Astrocyte (in vitro differentiated cells and primary cell): ENCODE measurements around the gene PSMA2. TPM values are rescaled to one million over a fixed set of nuclear protein-coding genes. Genes with fewer than 3 reads are reported as not detected.

Experiments
- DNase-seq: peaks from one replicate; pipeline ENCODE4 v3.0.0-alpha.2; 2010; ENCODE audit warnings: low read depth
- FAIRE-seq: peaks from 2 replicates; lab custom pipeline; 2011; peaks lifted over from hg19 to GRCh38; lab: Jason Lieb, UNC
- H2AFZ ChIP-seq: 2 replicates; pipeline ENCODE4 v1.6.0; 2012; ENCODE audit warnings: low read depth, low read length, inconsistent platforms
- H3K27ac ChIP-seq: 2 replicates; pipeline ENCODE4 v1.5.1; 2011; ENCODE audit warnings: low read depth, low read length, inconsistent platforms
- H3K27me3 ChIP-seq: 2 replicates; pipeline ENCODE4 v1.6.0; 2011; ENCODE audit warnings: low read length, inconsistent platforms; ENCODE audit not compliant: insufficient read depth
- H3K36me3 ChIP-seq: 2 replicates; pipeline ENCODE4 v1.5.1; 2011; ENCODE audit warnings: low read length, inconsistent platforms; ENCODE audit not compliant: insufficient read depth
- H3K4me1 ChIP-seq: 2 replicates; pipeline ENCODE4 v1.5.1; 2011; ENCODE audit warnings: low read length, inconsistent platforms; ENCODE audit not compliant: insufficient read depth
- H3K4me2 ChIP-seq: 2 replicates; pipeline ENCODE4 v1.6.0; 2012; ENCODE audit warnings: low read length, inconsistent platforms
- H3K4me3 ChIP-seq: 2 replicates; pipeline ENCODE4 v1.5.1; 2011; ENCODE audit warnings: low read depth, mild to moderate bottlenecking, low read length, inconsistent platforms; ENCODE audit not compliant: insufficient read depth
- H3K79me2 ChIP-seq: 2 replicates; pipeline ENCODE4 v1.6.0; 2012; ENCODE audit warnings: mild to moderate bottlenecking, low read length, inconsistent platforms; ENCODE audit not compliant: insufficient read depth
- H3K9ac ChIP-seq: 2 replicates; pipeline ENCODE4 v1.6.0; 2012; ENCODE audit warnings: mild to moderate bottlenecking, low read length, inconsistent platforms
- H3K9me3 ChIP-seq: 2 replicates; pipeline ENCODE4 v1.5.1; 2012; ENCODE audit warnings: low read depth, mild to moderate bottlenecking, low read length, inconsistent platforms; ENCODE audit not compliant: insufficient read depth
- H4K20me1 ChIP-seq: 2 replicates; pipeline ENCODE4 v1.6.0; 2012; ENCODE audit warnings: low read length, inconsistent platforms; ENCODE audit not compliant: insufficient read depth
- H3K27ac Mint-ChIP-seq: one replicate; pipeline ENCODE4 v1.8.0; 2021; ENCODE audit warnings: mild to moderate bottlenecking, mixed read lengths; ENCODE audit not compliant: unreplicated experiment
- H3K27me3 Mint-ChIP-seq: one replicate; pipeline ENCODE4 v1.8.0; 2021; ENCODE audit warnings: low read depth, mixed read lengths; ENCODE audit not compliant: unreplicated experiment
- H3K36me3 Mint-ChIP-seq: one replicate; pipeline ENCODE4 v1.8.0; 2021; ENCODE audit warnings: low read depth, mixed read lengths; ENCODE audit not compliant: unreplicated experiment
- H3K4me1 Mint-ChIP-seq: one replicate; pipeline ENCODE4 v1.8.0; 2021; ENCODE audit warnings: low read depth, mixed read lengths; ENCODE audit not compliant: unreplicated experiment
- H3K4me3 Mint-ChIP-seq: one replicate; pipeline ENCODE4 v1.8.0; 2021; ENCODE audit warnings: mild to moderate bottlenecking, moderate library complexity, mixed read lengths; ENCODE audit not compliant: unreplicated experiment
- H3K9me3 Mint-ChIP-seq: one replicate; pipeline ENCODE4 v1.8.0; 2021; ENCODE audit warnings: mild to moderate bottlenecking, mixed read lengths; ENCODE audit not compliant: unreplicated experiment
- EZH2 ChIP-seq: IDR thresholded peaks from 2 replicates; pipeline ENCODE4 v1.6.1; 2012; ENCODE audit warnings: mild to moderate bottlenecking, low read length, inconsistent platforms; ENCODE audit not compliant: insufficient read depth
- total RNA-seq: library from RNA; stranded (reverse); gene quantifications from 2 replicates; pipeline ENCODE4 v1.2.1, GENCODE V29; 2021
- TF ChIP-seq, protein P1 (sequence below): IDR thresholded peaks from 2 replicates; pipeline ENCODE4 v1.5.1; 2011; ENCODE audit warnings: low read depth, mild to moderate bottlenecking, inconsistent platforms, low read length, moderate library complexity; ENCODE audit not compliant: insufficient read depth

Gene PSMA2
- total RNA-seq, 1 donor from 2014 or later: 119 TPM

DNA sequence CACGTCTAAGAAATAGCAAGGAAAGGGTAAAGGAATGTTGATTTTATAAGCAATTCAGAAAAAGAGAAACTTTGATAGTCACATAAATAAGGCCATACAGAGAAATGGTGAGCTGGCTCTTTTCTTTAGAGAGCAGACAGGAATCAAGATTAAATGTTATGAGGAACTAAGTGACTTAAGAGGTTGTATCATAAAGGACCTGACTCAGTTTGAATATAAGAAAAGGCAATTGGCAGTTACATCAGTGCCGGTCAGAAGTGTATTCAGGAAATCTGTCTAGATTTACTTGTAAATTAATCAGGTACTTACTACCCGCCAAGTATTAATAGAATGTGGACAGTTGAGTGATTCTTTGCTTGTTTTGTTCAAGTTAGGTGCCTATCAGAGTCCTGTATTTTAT, 2.3 kb upstream of the PSMA2 start:
- Mint-ChIP-seq H3K9me3 (no peaks in the 10 kb centered on the region), H3K27ac (peak overlapping the region; percentile 62), H3K4me1 (peaks cover 9% of the 10 kb centered on the region), H3K27me3 (no peaks in the 10 kb centered on the region), H3K4me3 (peak overlapping the region; percentile 100), H3K36me3 (peaks cover 2% of the 10 kb centered on the region)
- no peak for TF ChIP-seq EZH2
- FAIRE-seq: no peak
- peaks cover 68% of the 10 kb centered on the region for H3K79me2 ChIP-seq
- no peak overlapping the region for H3K27ac ChIP-seq
- no peak overlapping the region for H3K4me3 ChIP-seq
- H3K9ac ChIP-seq: no peak overlapping the region
- H2AFZ ChIP-seq: no peak overlapping the region
- H3K9me3 ChIP-seq: no peaks in the 10 kb centered on the region
- H4K20me1 ChIP-seq: peaks cover 45% of the 10 kb centered on the region
- H3K4me2 ChIP-seq: peak overlapping the region; percentile 87
- H3K36me3 ChIP-seq: peaks cover 27% of the 10 kb centered on the region
- H3K4me1 ChIP-seq: peaks cover 8% of the 10 kb centered on the region
- no peaks in the 10 kb centered on the region for H3K27me3 ChIP-seq
- no peak for DNase-seq

DNA sequence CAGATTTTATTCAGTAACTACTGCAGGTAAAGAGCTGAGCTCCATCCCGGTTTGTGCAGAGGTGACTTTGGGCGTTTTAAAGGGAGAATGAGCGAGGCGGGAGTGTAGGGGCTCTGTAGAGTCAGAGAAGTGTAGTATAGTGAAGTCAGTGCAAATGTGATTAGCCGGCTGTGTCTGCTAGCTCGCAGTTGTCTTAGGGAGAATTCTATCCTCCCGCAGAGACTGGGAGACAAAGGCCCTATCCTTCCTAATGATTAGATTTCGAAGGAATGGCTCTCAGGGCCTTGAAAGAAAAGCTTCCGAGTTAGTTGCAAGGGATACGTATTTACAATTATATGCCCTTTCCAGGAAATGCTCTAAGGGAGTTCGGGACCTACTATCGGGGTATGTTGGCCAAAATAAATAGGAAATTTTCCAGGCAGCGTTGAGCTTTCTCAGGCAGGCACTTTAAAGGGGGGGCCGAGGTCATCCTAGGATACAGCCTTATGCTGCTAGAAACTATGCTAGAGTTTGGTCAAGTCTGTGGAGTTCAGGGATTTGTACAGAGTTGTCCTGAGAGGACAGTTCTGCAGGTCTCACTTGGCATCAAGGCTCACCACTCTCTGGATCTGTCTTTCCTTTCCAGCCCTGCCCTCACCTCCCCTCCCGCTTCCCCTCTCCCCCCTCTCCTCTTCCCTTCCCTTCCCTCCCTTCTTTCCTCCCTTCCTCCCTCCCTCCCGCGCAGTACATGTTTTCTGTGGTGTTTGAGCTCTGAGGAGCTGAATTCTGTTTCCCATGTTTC, 1.0 kb upstream of the PSMA2 start:
- H3K27ac Mint-ChIP-seq: peak overlapping the region; percentile 96
- Histone ChIP-seq H3K27me3 (no peaks in the 10 kb centered on the region), H3K4me3 (peak overlapping the region; percentile 86), H3K36me3 (peaks cover 25% of the 10 kb centered on the region), H4K20me1 (peaks cover 58% of the 10 kb centered on the region), H3K79me2 (peaks cover 81% of the 10 kb centered on the region), H3K4me2 (peak overlapping the region; percentile 87), H3K27ac (peak overlapping the region; percentile 79), H3K9ac (peak overlapping the region; percentile 95), H3K4me1 (peaks cover 8% of the 10 kb centered on the region), H2AFZ (peak overlapping the region; percentile 88), H3K9me3 (no peaks in the 10 kb centered on the region)
- H3K4me3 Mint-ChIP-seq: peak overlapping the region; percentile 100
- DNase-seq: no peak
- no peaks in the 10 kb centered on the region for H3K9me3 Mint-ChIP-seq
- FAIRE-seq: no peak
- H3K27me3 Mint-ChIP-seq: no peaks in the 10 kb centered on the region
- peaks cover 18% of the 10 kb centered on the region for H3K4me1 Mint-ChIP-seq
- TF ChIP-seq, protein P1, sequence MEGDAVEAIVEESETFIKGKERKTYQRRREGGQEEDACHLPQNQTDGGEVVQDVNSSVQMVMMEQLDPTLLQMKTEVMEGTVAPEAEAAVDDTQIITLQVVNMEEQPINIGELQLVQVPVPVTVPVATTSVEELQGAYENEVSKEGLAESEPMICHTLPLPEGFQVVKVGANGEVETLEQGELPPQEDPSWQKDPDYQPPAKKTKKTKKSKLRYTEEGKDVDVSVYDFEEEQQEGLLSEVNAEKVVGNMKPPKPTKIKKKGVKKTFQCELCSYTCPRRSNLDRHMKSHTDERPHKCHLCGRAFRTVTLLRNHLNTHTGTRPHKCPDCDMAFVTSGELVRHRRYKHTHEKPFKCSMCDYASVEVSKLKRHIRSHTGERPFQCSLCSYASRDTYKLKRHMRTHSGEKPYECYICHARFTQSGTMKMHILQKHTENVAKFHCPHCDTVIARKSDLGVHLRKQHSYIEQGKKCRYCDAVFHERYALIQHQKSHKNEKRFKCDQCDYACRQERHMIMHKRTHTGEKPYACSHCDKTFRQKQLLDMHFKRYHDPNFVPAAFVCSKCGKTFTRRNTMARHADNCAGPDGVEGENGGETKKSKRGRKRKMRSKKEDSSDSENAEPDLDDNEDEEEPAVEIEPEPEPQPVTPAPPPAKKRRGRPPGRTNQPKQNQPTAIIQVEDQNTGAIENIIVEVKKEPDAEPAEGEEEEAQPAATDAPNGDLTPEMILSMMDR: no peak
- no peak for TF ChIP-seq EZH2
- H3K36me3 Mint-ChIP-seq: peaks cover 2% of the 10 kb centered on the region

DNA sequence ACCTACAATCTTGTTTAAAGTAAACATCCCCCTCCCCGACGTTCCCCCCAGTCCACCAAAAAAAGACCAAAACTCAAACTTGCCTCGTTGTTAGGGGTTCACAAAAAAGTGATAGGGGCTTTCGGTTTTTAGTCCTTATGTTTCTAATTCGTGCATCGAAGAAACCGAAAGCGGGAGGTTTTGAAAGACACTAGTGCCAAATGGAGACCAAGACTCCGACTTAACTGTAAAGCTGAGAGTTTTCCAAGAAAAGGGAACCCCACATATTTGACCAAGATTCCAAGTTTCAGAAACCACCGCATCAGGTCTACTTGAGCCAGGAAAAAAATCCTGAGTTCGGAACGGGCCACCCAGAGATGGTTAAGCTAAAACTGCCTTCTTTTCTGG, 534 bp downstream of the PSMA2 start:
- Mint-ChIP-seq H3K27me3 (no peaks in the 10 kb centered on the region), H3K27ac (peak overlapping the region; percentile 96), H3K4me1 (peaks cover 22% of the 10 kb centered on the region), H3K36me3 (peaks cover 4% of the 10 kb centered on the region), H3K4me3 (peak overlapping the region; percentile 100), H3K9me3 (no peaks in the 10 kb centered on the region)
- H3K27me3 ChIP-seq: no peaks in the 10 kb centered on the region
- DNase-seq (no peak), FAIRE-seq (no peak)
- H3K9me3 ChIP-seq: no peaks in the 10 kb centered on the region
- peaks cover 66% of the 10 kb centered on the region for H4K20me1 ChIP-seq
- H3K36me3 ChIP-seq: peaks cover 16% of the 10 kb centered on the region
- TF ChIP-seq, protein P1: no peak
- TF ChIP-seq EZH2: no peak
- peak overlapping the region; percentile 84 for H3K27ac ChIP-seq
- peak overlapping the region; percentile 90 for H3K4me2 ChIP-seq
- peak overlapping the region; percentile 86 for H3K4me3 ChIP-seq
- H3K79me2 ChIP-seq: peaks cover 93% of the 10 kb centered on the region
- peak overlapping the region; percentile 95 for H3K9ac ChIP-seq
- H3K4me1 ChIP-seq: peaks cover 8% of the 10 kb centered on the region
- H2AFZ ChIP-seq: peak overlapping the region; percentile 74
